ENCODE measurements around the gene FNDC3B.

DNA sequence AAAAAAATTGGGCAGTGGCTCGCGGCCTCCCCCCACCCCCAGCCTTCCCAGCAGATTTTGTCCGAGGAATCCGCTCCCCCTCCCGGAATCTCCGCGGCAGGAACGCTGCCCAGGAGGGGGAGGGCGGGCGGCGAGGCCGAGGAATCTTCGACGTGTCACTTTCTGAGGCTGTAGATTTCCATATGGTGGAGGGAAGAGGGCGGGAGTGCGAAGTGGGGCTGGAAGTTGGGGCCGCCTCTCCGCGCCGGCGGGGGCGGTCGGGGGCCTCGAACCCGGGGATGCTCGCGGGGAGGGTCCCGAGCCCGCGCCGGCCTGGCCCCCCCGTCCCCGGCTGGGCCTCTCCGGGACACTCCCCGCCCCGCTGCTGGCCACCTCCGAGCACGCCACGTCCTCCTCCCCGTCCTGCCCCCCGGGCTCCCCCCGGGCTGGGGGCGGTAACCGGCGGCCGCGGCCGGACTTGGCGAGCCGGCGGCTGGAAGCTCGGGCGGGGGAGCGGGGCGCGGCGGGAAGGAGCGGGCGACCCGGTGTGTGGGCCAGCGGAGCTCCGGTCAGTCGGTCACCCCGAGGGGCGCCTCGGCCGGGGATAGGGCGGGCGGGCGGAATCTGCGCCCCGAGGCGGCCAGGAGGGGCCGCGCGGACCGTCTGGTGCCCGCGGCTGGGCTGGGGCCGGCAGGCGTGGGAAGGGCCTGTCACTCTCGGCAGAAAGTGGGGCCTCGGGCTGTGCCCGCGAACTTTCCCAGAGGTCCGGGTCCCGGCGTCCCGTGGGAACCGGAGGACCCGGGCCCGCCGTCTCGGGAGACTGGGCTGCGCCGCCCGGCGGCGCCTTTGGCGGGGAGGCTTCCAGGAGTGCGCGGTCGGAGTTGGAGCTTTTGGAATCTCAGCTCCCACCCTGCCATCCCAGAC lies 951 bp downstream of the FNDC3B start:
- no peak for TF ChIP-seq POLR2A (IDR thresholded peaks at IDR 0.05; ENCODE audit: low read depth, low read length)
- TF ChIP-seq POLR2AphosphoS5 (IDR thresholded peaks at IDR 0.05; ENCODE audit: low read depth, low read length): no peak

All from GM12892 (cell line).